Measurements from ENCODE around the gene ENTPD5.

Gene ENTPD5

GRCh38 chr14:74018586-74019407, at the start of gene ENTPD5, which contains the start of gene BBOF1:
ENTPD5 (minus strand) TSS chr14:74019288; CDS start chr14:73988102, 31,186 bp downstream.
BBOF1 (plus strand) TSS chr14:74019349; CDS start chr14:74019479, 130 bp downstream.
- peak; percentile 65 for DNase-seq (ENCODE audit: low read depth, low spot score)

GRCh38 chr14:74065746-74066575, 46.9 kb upstream of the ENTPD5 start:
- no peak for DNase-seq (ENCODE audit: low read depth, low spot score)

- DNase-seq (ENCODE audit: low read depth, low spot score) = no peak
These were observed 45.8 kb upstream of the ENTPD5 start for GRCh38 chr14:74064883-74065282.

GRCh38 chr14:74064426-74064825, 45.3 kb upstream of the ENTPD5 start:
- DNase-seq (ENCODE audit: low read depth, low spot score) = no peak

- no peak for DNase-seq (ENCODE audit: low read depth, low spot score)
These were observed 43.7 kb upstream of the ENTPD5 start for GRCh38 chr14:74062809-74063150.

GRCh38 chr14:74049876-74050495, 30.9 kb upstream of the ENTPD5 start:
- no peak for DNase-seq (ENCODE audit: low read depth, low spot score)

GRCh38 chr14:74048281-74048680, 29.2 kb upstream of the ENTPD5 start:
- no peak for DNase-seq (ENCODE audit: low read depth, low spot score)

GRCh38 chr14:74045522-74045921, 26.4 kb upstream of the ENTPD5 start:
- DNase-seq (ENCODE audit: low read depth, low spot score) = no peak

- DNase-seq (ENCODE audit: low read depth, low spot score) = no peak
These were observed 23.2 kb upstream of the ENTPD5 start for GRCh38 chr14:74042296-74042695.

GRCh38 chr14:74038020-74038859, 19.2 kb upstream of the ENTPD5 start:
- no peak for DNase-seq (ENCODE audit: low read depth, low spot score)

- DNase-seq (ENCODE audit: low read depth, low spot score) = no peak
These were observed 16.5 kb upstream of the ENTPD5 start for GRCh38 chr14:74035556-74035955.

GRCh38 chr14:74034572-74034971, 15.5 kb upstream of the ENTPD5 start:
- no peak for DNase-seq (ENCODE audit: low read depth, low spot score)

GRCh38 chr14:74029136-74029535, 10.0 kb upstream of the ENTPD5 start:
- no peak for DNase-seq (ENCODE audit: low read depth, low spot score)

- DNase-seq (ENCODE audit: low read depth, low spot score) = no peak
These were observed 3.3 kb upstream of the ENTPD5 start for GRCh38 chr14:74022346-74022745.

- no peak for DNase-seq (ENCODE audit: low read depth, low spot score)
These were observed 485 bp upstream of the ENTPD5 start for GRCh38 chr14:74019408-74020137.

GRCh38 chr14:74018174-74018585, 908 bp downstream of the ENTPD5 start:
- DNase-seq (ENCODE audit: low read depth, low spot score) = no peak

GRCh38 chr14:74015963-74016362, 3.1 kb downstream of the ENTPD5 start:
- no peak for DNase-seq (ENCODE audit: low read depth, low spot score)

- no peak for DNase-seq (ENCODE audit: low read depth, low spot score)
These were observed 3.9 kb downstream of the ENTPD5 start for GRCh38 chr14:74015176-74015575.

GRCh38 chr14:74014299-74014698, 4.8 kb downstream of the ENTPD5 start:
- DNase-seq (ENCODE audit: low read depth, low spot score) = no peak

- DNase-seq (ENCODE audit: low read depth, low spot score) = no peak
These were observed 10.1 kb downstream of the ENTPD5 start for GRCh38 chr14:74008843-74009499.

Measured in activated naive CD8-positive, alpha-beta T cell treated with anti-CD3 and anti-CD28 coated beads, Interleukin-2, amount 50 U/mL, for 16 hours (primary cell).